Mucosa of descending colon (tissue), 3 donors: ENCODE data around the gene MAGIX. TPM values are rescaled to one million over a fixed set of nuclear protein-coding genes. Genes with fewer than 3 reads are reported as not detected.

ENCODE experiments used
- ATAC-seq: fragments of 200-7000 bp; cut with Tn5 transposase; one replicate; pipeline ENCODE4 v1.9.1; 2020; ENCODE audit warnings: mild to moderate bottlenecking, moderate library complexity
- DNase-seq, 3 donors: peaks; one replicate each; pipeline ENCODE4 v3.0.0-alpha.2; 2020
- H3K36me3 ChIP-seq: fragments of 200-600 bp; one replicate; pipeline ENCODE4 v1.8.0; 2021; ENCODE audit warnings: low read depth, mild to moderate bottlenecking
- H3K4me1 ChIP-seq: fragments of 200-600 bp; one replicate; pipeline ENCODE4 v1.8.0; 2021; ENCODE audit warnings: low read depth, mild to moderate bottlenecking
- H3K4me3 ChIP-seq: fragments of 200-600 bp; one replicate; pipeline ENCODE4 v1.8.0; 2021; ENCODE audit warnings: mild to moderate bottlenecking
- H3K9me3 ChIP-seq: fragments of 200-600 bp; one replicate; pipeline ENCODE4 v1.8.0; 2021; ENCODE audit warnings: mild to moderate bottlenecking
- CTCF ChIP-seq: fragments of 200-600 bp; IDR thresholded peaks from one replicate; pipeline ENCODE4 v1.8.0; 2022; ENCODE audit warnings: antibody characterized with exemption, mild to moderate bottlenecking
- intact Hi-C, 2 donors: fragments of 100-400 bp; cut with DNase I in 1 of 2; cut with micrococcal nuclease in 1 of 2; formaldehyde crosslinking; loops; one replicate each; pipeline versions ENCODE4 v1.11.0 to v1.11.1; 2022; cut with DNase I, micrococcal nuclease
- total RNA-seq, 3 donors: library from RNA; stranded (reverse); fragmentation: NEBNext Ultra II Directional in 2 of 3; extraction: Animal tissue kit (Norgen Biotek cat#: 25700) in 2 of 3; gene quantifications; one replicate each; pipeline versions ENCODE4 v1.2.1 to v1.2.4, GENCODE V29; 2021 to 2023
- donor health status: DM: no; HTN: no; CAD: no; lungs with moderate emphysema.
- donor health status: DM: no; HTN: no; CAD: no.
- donor health status: DM: no; HTN: yes; CAD: no.

MAGIX gene
- total RNA-seq, 3 donors from 2014 or later, result 9.5 to 16.8 (median 15.6) TPM

GRCh38 chrX:49214416-49214815 lies 51.9 kb downstream of the MAGIX start:
- no peaks in the 10 kb centered on the region for H3K4me1 ChIP-seq
- no peaks in the 10 kb centered on the region for H3K36me3 ChIP-seq
- H3K4me3 ChIP-seq, result no peak overlapping the region
- no peaks in the 10 kb centered on the region for H3K9me3 ChIP-seq
- DNase-seq (no peak), ATAC-seq (no peak)
- no peak for TF ChIP-seq CTCF
- intact Hi-C loops, result no loop called here

DNA sequence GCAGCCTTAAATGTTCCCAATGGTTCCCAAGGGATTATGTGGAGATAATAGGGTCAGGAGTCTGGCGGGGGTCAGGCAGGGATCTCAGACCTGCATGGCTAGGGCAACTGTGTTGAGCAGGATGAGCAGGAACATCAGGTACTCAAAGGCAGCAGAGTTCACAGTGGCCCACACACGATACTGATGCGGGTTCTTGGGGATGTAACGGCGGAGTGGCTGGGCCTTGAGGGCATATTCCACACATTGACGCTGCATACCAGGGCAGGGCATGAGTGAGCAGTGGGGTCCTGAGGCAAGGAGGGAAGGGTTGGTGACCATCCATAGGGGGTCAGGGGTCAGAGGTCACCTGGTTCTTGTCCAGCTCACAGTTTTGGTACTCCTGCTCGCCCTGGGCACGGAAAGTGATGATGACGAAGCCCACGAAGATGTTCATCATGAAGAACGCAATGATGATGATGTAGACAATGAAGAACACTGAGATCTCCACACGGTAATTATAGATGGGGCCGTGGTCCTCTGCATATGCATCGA lies 52.5 kb downstream of the MAGIX start:
- ATAC-seq (no peak), DNase-seq (no peak)
- no peaks in the 10 kb centered on the region for H3K4me1 ChIP-seq
- intact Hi-C loops, result no loop called here
- TF ChIP-seq CTCF, result no peak
- H3K4me3 ChIP-seq, result no peak overlapping the region
- no peaks in the 10 kb centered on the region for H3K36me3 ChIP-seq
- H3K9me3 ChIP-seq, result no peaks in the 10 kb centered on the region

Other genes with a start within 250 kb of the MAGIX start
- gene PIM2, start 243.7 kb upstream of the MAGIX start, total RNA-seq, result 10 to 100 TPM; 10.5 to 30.0 (median 20.5) TPM
- 10 to 100 TPM; 43.6 to 56.5 (median 52.5) TPM for gene OTUD5, start 205.2 kb upstream of the MAGIX start, total RNA-seq
- gene KCND1, start 190.9 kb upstream of the MAGIX start, total RNA-seq, result 1 to 10 TPM in 1 of 3 donors, under 1 TPM in 2; 0.87 to 1.6 (median 0.93) TPM
- 10 to 100 TPM; 39.5 to 48.9 (median 47.5) TPM for gene GRIPAP1, start 160.5 kb upstream of the MAGIX start, total RNA-seq
- gene TFE3, start 119.4 kb upstream of the MAGIX start, total RNA-seq, result 10 to 100 TPM; 26.6 to 46.6 (median 28.1) TPM
- gene CCDC120, start 103.8 kb upstream of the MAGIX start, total RNA-seq, result 10 to 100 TPM; 11.6 to 16.7 (median 12.5) TPM
- 10 to 100 TPM in 1 of 3 donors, 1 to 10 TPM in 2; 3.9 to 18.7 (median 8.1) TPM for gene PRAF2, start 88.8 kb upstream of the MAGIX start, total RNA-seq
- gene WDR45, start 82.9 kb upstream of the MAGIX start, total RNA-seq, result 10 to 100 TPM; 44.3 to 90.1 (median 52.6) TPM
- 10 to 100 TPM; 21.3 to 22.4 (median 22.1) TPM for gene GPKOW, start 39.0 kb upstream of the MAGIX start, total RNA-seq
- gene PLP2, start 9.1 kb downstream of the MAGIX start, total RNA-seq, result 100 to 1,000 TPM in 2 of 3 donors, 10 to 100 TPM in 1; 96.1 to 152 (median 137) TPM
- gene PRICKLE3, start 23.6 kb downstream of the MAGIX start, total RNA-seq, result 10 to 100 TPM; 12.5 to 15.6 (median 13.0) TPM
- 10 to 100 TPM in 2 of 3 donors, 1 to 10 TPM in 1; 4.9 to 14.5 (median 12.2) TPM for gene SYP, start 37.4 kb downstream of the MAGIX start, total RNA-seq
- 1 to 10 TPM in 2 of 3 donors, under 1 TPM in 1; 0.70 to 3.0 (median 1.7) TPM for gene CACNA1F, start 70.6 kb downstream of the MAGIX start, total RNA-seq
- 10 to 100 TPM; 14.3 to 15.9 (median 14.5) TPM for gene CCDC22, start 72.7 kb downstream of the MAGIX start, total RNA-seq
- gene FOXP3, start 102.0 kb downstream of the MAGIX start, total RNA-seq, result under 1 TPM in 1 of 3 donors, not detected in 2; 0.72 TPM
- gene PPP1R3F, start 107.0 kb downstream of the MAGIX start, total RNA-seq, result 1 to 10 TPM; 2.3 to 8.3 (median 3.0) TPM
- not detected for gene GAGE10, start 140.9 kb downstream of the MAGIX start, total RNA-seq
- gene GAGE12J, start 159.3 kb downstream of the MAGIX start, total RNA-seq, result not detected
- not detected for gene GAGE13, start 168.8 kb downstream of the MAGIX start, total RNA-seq